Activated CD8-positive, alpha-beta memory T cell treated with anti-CD3 and anti-CD28 coated beads, Interleukin-2, amount 50 U/mL, for 24 hours (primary cell): ENCODE measurements around the gene ZBTB7C.

Experiments used
- DNase-seq: peaks from one replicate; pipeline ENCODE4 v3.0.0-alpha.2; 2020; ENCODE audit errors: extremely low read depth

Gene ZBTB7C

GRCh38 chr18:48191494-48191893 is 217.7 kb downstream of the ZBTB7C start:
- no peak for DNase-seq

- DNase-seq: no peak
These were observed 218.2 kb downstream of the ZBTB7C start for GRCh38 chr18:48190994-48191393.

GRCh38 chr18:48188609-48189008 is 220.6 kb downstream of the ZBTB7C start:
- DNase-seq: no peak

- no peak for DNase-seq
These were observed 222.3 kb downstream of the ZBTB7C start for GRCh38 chr18:48186861-48187260.

- no peak for DNase-seq
These were observed 222.9 kb downstream of the ZBTB7C start for GRCh38 chr18:48186131-48186766.

- DNase-seq: no peak
These were observed 225.1 kb downstream of the ZBTB7C start for GRCh38 chr18:48184118-48184517.

- no peak for DNase-seq
These were observed 225.6 kb downstream of the ZBTB7C start for GRCh38 chr18:48183613-48184012.

GRCh38 chr18:48182779-48183178 is 226.4 kb downstream of the ZBTB7C start:
- no peak for DNase-seq

- DNase-seq: no peak
These were observed 227.3 kb downstream of the ZBTB7C start for GRCh38 chr18:48181857-48182256.

- DNase-seq: no peak
These were observed 227.9 kb downstream of the ZBTB7C start for GRCh38 chr18:48181087-48181823.

GRCh38 chr18:48179666-48180065 is 229.5 kb downstream of the ZBTB7C start:
- no peak for DNase-seq

GRCh38 chr18:48179001-48179400 is 230.2 kb downstream of the ZBTB7C start:
- DNase-seq: no peak

- no peak for DNase-seq
These were observed 232.3 kb downstream of the ZBTB7C start for GRCh38 chr18:48176909-48177308.

GRCh38 chr18:48173557-48173956 is 235.6 kb downstream of the ZBTB7C start:
- DNase-seq: no peak

GRCh38 chr18:48172226-48173006 is 236.8 kb downstream of the ZBTB7C start:
- DNase-seq: no peak

GRCh38 chr18:48171490-48172188 is 237.5 kb downstream of the ZBTB7C start:
- no peak for DNase-seq

- no peak for DNase-seq
These were observed 238.5 kb downstream of the ZBTB7C start for GRCh38 chr18:48170651-48171050.

- no peak for DNase-seq
These were observed 240.3 kb downstream of the ZBTB7C start for GRCh38 chr18:48168861-48169260.

- DNase-seq: no peak
These were observed 241.3 kb downstream of the ZBTB7C start for GRCh38 chr18:48167897-48168253.

- DNase-seq: no peak
These were observed 242.8 kb downstream of the ZBTB7C start for GRCh38 chr18:48166336-48166875.

GRCh38 chr18:48165111-48165866 is 243.9 kb downstream of the ZBTB7C start:
- DNase-seq: no peak
